Measurements from ENCODE around the gene ELFN1.

- TF ChIP-seq, protein P1, sequence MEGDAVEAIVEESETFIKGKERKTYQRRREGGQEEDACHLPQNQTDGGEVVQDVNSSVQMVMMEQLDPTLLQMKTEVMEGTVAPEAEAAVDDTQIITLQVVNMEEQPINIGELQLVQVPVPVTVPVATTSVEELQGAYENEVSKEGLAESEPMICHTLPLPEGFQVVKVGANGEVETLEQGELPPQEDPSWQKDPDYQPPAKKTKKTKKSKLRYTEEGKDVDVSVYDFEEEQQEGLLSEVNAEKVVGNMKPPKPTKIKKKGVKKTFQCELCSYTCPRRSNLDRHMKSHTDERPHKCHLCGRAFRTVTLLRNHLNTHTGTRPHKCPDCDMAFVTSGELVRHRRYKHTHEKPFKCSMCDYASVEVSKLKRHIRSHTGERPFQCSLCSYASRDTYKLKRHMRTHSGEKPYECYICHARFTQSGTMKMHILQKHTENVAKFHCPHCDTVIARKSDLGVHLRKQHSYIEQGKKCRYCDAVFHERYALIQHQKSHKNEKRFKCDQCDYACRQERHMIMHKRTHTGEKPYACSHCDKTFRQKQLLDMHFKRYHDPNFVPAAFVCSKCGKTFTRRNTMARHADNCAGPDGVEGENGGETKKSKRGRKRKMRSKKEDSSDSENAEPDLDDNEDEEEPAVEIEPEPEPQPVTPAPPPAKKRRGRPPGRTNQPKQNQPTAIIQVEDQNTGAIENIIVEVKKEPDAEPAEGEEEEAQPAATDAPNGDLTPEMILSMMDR (IDR thresholded peaks at IDR 0.05), result no peak
- TF ChIP-seq POLR2AphosphoS5 (IDR thresholded peaks at IDR 0.05), result no peak
These were observed 18.5 kb downstream of the ELFN1 start for GRCh38 chr7:1688542-1688941.
